ENCODE results near the gene ZNF618.

DNA sequence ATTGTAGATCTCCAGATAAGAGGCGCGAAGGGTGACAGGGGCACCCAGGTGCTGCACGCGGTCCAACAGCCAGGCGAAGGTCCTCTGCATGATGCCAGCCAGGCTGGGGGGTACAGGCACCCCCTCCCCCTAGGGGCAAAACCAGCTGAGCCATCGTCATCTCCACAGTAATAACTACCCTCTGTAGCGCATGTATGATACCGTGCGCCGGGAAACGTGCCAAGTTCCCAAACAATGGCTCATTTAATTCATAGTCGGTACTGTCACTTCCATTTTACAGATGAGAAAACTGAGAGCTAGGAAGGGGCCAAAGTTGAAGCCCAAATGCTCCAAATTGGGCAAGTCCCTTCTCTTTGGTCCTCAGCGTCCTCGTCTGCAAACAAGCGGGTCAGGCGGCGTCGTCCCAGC lies 221.5 kb downstream of the ZNF618 start:
- TF ChIP-seq, protein P1, sequence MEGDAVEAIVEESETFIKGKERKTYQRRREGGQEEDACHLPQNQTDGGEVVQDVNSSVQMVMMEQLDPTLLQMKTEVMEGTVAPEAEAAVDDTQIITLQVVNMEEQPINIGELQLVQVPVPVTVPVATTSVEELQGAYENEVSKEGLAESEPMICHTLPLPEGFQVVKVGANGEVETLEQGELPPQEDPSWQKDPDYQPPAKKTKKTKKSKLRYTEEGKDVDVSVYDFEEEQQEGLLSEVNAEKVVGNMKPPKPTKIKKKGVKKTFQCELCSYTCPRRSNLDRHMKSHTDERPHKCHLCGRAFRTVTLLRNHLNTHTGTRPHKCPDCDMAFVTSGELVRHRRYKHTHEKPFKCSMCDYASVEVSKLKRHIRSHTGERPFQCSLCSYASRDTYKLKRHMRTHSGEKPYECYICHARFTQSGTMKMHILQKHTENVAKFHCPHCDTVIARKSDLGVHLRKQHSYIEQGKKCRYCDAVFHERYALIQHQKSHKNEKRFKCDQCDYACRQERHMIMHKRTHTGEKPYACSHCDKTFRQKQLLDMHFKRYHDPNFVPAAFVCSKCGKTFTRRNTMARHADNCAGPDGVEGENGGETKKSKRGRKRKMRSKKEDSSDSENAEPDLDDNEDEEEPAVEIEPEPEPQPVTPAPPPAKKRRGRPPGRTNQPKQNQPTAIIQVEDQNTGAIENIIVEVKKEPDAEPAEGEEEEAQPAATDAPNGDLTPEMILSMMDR (conservative IDR thresholded peaks at IDR 0.05; ENCODE audit: low read length) = no peak
- no peak for TF ChIP-seq EZH2phosphoT487 (IDR thresholded peaks at IDR 0.05; ENCODE audit: borderline replicate concordance, low read depth, low read length)
